GM23338 (cell line): Measurements from ENCODE around the gene CAPS. TPM values are rescaled to one million over a fixed set of nuclear protein-coding genes. Genes with fewer than 3 reads are reported as not detected.

Source experiments
- ATAC-seq: fragments of 200-7000 bp; cut with Tn5 transposase; 3 replicates; pipeline ENCODE4 v1.9.1; 2020
- DNase-seq: peaks from one replicate; pipeline ENCODE4 v3.0.0-alpha.2; 2015; ENCODE audit warnings: low spot score
- H2AFZ ChIP-seq: fragments of 200-600 bp; sonication (generic); 2 replicates; pipeline ENCODE4 v1.8.0; 2016; ENCODE audit warnings: antibody characterized with exemption, mild to moderate bottlenecking, moderate library complexity
- H3F3A ChIP-seq: fragments of 200-600 bp; sonication (generic); replicated peaks from 2 replicates; pipeline ENCODE4 v1.8.0; 2017; ENCODE audit warnings: antibody characterized with exemption, mixed run types, low read depth
- H3K27ac ChIP-seq: fragments of 200-600 bp; sonication (generic); 2 replicates; pipeline ENCODE4 v1.6.1; 2016; ENCODE audit warnings: low read depth
- H3K27me3 ChIP-seq: fragments of 200-600 bp; sonication (generic); 2 replicates; pipeline ENCODE4 v1.8.0; 2016; ENCODE audit warnings: mild to moderate bottlenecking, mixed run types, moderate library complexity; ENCODE audit not compliant: insufficient read depth
- H3K36me3 ChIP-seq: fragments of 200-600 bp; sonication (generic); 2 replicates; pipeline ENCODE4 v1.8.0; 2016; ENCODE audit warnings: mild to moderate bottlenecking; ENCODE audit not compliant: insufficient read depth
- H3K4me1 ChIP-seq: fragments of 200-600 bp; sonication (generic); 2 replicates; pipeline ENCODE4 v1.8.0; 2016; ENCODE audit warnings: mild to moderate bottlenecking, moderate library complexity; ENCODE audit not compliant: insufficient read depth
- H3K4me2 ChIP-seq: fragments of 200-600 bp; sonication (generic); 2 replicates; pipeline ENCODE4 v1.7.1; 2017; ENCODE audit warnings: mixed run types
- H3K4me3 ChIP-seq: fragments of 200-600 bp; sonication (generic); 2 replicates; pipeline ENCODE4 v1.6.1; 2016; ENCODE audit warnings: mixed run types
- H3K79me2 ChIP-seq: fragments of 200-600 bp; sonication (generic); replicated peaks from 2 replicates; pipeline ENCODE4 v1.8.0; 2017; ENCODE audit warnings: mild to moderate bottlenecking; ENCODE audit not compliant: insufficient read depth
- H3K9me2 ChIP-seq: fragments of 200-600 bp; sonication (generic); 2 replicates; pipeline ENCODE4 v1.8.0; 2017; ENCODE audit not compliant: insufficient read depth
- H4K20me1 ChIP-seq: fragments of 200-600 bp; sonication (generic); replicated peaks from 2 replicates; pipeline ENCODE4 v1.8.0; 2017; ENCODE audit warnings: mild to moderate bottlenecking; ENCODE audit not compliant: insufficient read depth
- H3K27ac Mint-ChIP-seq: 2 replicates; pipeline ENCODE4 v1.8.0; 2020; ENCODE audit warnings: inconsistent platforms, mild to moderate bottlenecking, moderate library complexity, mixed read lengths
- H3K27me3 Mint-ChIP-seq: 3 replicates; pipeline ENCODE4 v1.8.0; 2022; ENCODE audit warnings: low read depth, mild to moderate bottlenecking, moderate library complexity, mixed read lengths, inconsistent platforms; ENCODE audit not compliant: insufficient read depth, poor library complexity
- H3K36me3 Mint-ChIP-seq: 3 replicates; pipeline ENCODE4 v1.8.0; 2021; ENCODE audit warnings: low read depth, mild to moderate bottlenecking, inconsistent platforms, moderate library complexity, mixed read lengths
- H3K4me1 Mint-ChIP-seq: 3 replicates; pipeline ENCODE4 v1.8.0; 2020; ENCODE audit warnings: mild to moderate bottlenecking, inconsistent platforms, mixed read lengths
- H3K4me3 Mint-ChIP-seq: 3 replicates; pipeline ENCODE4 v1.8.0; 2021; ENCODE audit warnings: moderate library complexity, mild to moderate bottlenecking, inconsistent platforms, mixed read lengths
- H3K9me3 Mint-ChIP-seq: 3 replicates; pipeline ENCODE4 v1.8.0; 2020; ENCODE audit warnings: moderate library complexity, mild to moderate bottlenecking, inconsistent platforms, mixed read lengths
- CREB1 ChIP-seq: fragments of 250-450 bp; sonication (Bioruptor Pico); IDR thresholded peaks from 2 replicates; pipeline ENCODE4 v1.5.0; 2020; ENCODE audit warnings: low read depth, mild to moderate bottlenecking, moderate library complexity
- CTCF ChIP-seq, 2 experiments: fragments of 200-600 bp in 1 of 2; sonication (generic) in 1 of 2; conservative IDR thresholded peaks; 2 replicates each; pipeline versions ENCODE4 v1.5.1 to v1.6.1; 2016 to 2017; ENCODE audit warnings: antibody characterized with exemption in 2 of 2, low read depth in 2 of 2, mild to moderate bottlenecking in 2 of 2, moderate library complexity in 1 of 2
- ETS1 ChIP-seq: IDR thresholded peaks from 2 replicates; pipeline ENCODE4 v1.6.1; 2016; ENCODE audit warnings: antibody characterized with exemption
- EZH2 ChIP-seq: fragments of 200-600 bp; sonication (generic); IDR thresholded peaks from one replicate; pipeline ENCODE4 v1.8.0; 2017; ENCODE audit warnings: antibody characterized with exemption, mild to moderate bottlenecking, low read depth; ENCODE audit not compliant: unreplicated experiment
- EZH2phosphoT487 ChIP-seq: fragments of 200-600 bp; sonication (generic); IDR thresholded peaks from one replicate; pipeline ENCODE4 v1.8.1; 2018; ENCODE audit warnings: antibody characterized with exemption; ENCODE audit not compliant: unreplicated experiment
- JUNB ChIP-seq: IDR thresholded peaks from one replicate; pipeline ENCODE4 v1.6.1; 2016; ENCODE audit warnings: antibody characterized with exemption; ENCODE audit not compliant: unreplicated experiment
- NANOG ChIP-seq: IDR thresholded peaks from 2 replicates; pipeline ENCODE4 v1.6.1; 2016; ENCODE audit warnings: antibody characterized with exemption, borderline replicate concordance
- POLR2AphosphoS5 ChIP-seq: IDR thresholded peaks from 2 replicates; pipeline ENCODE4 v1.6.1; 2016; ENCODE audit warnings: antibody characterized with exemption, low read depth
- REST ChIP-seq: IDR thresholded peaks from one replicate; pipeline ENCODE4 v1.6.1; 2018; ENCODE audit warnings: antibody characterized with exemption; ENCODE audit not compliant: unreplicated experiment
- STAT1 ChIP-seq: IDR thresholded peaks from one replicate; pipeline ENCODE4 v1.6.1; 2016; ENCODE audit warnings: antibody characterized with exemption; ENCODE audit not compliant: unreplicated experiment
- ZNF114 ChIP-seq: fragments of 250-450 bp; sonication (Bioruptor Pico); IDR thresholded peaks from 2 replicates; pipeline ENCODE4 v1.5.0; 2020; ENCODE audit warnings: mild to moderate bottlenecking, moderate library complexity
- ZNF331 ChIP-seq: fragments of 250-450 bp; sonication (Bioruptor Pico); IDR thresholded peaks from 2 replicates; pipeline ENCODE4 v1.5.0; 2020; ENCODE audit warnings: low read depth, mild to moderate bottlenecking, moderate library complexity
- ZNF462 ChIP-seq: fragments of 250-450 bp; sonication (Bioruptor Pico); IDR thresholded peaks from 2 replicates; pipeline ENCODE4 v1.5.0; 2020; ENCODE audit warnings: mild to moderate bottlenecking, moderate library complexity
- polyA plus RNA-seq: library from polyadenylated mRNA; unstranded; fragments of >200 nt; fragmentation: Nextera tagmentation; extraction: Ambion mirVana; gene quantifications from 2 replicates; pipeline ENCODE4 v1.2.1, GENCODE V29; 2016
- total RNA-seq: library from RNA; depleted of rRNA; stranded (reverse); fragments of >200 nt; shearing (Covaris generic); gene quantifications from 2 replicates; pipeline ENCODE4 v1.2.3, GENCODE V29; 2014

Gene CAPS
- total and polyA plus RNA-seq, 2 experiments from 2014 or later: 1.5 to 3.2 TPM

GRCh38 chr19:5929179-5929578 lies 15.1 kb downstream of the CAPS start:
- no peak for ATAC-seq
- Histone ChIP-seq H3F3A (0 out of 2 replicates have a peak, but pooled peaks cover 3% of the 10 kb centered on the region), H3K79me2 (no peaks in the 10 kb centered on the region), H3K4me2 (no peak overlapping the region), H3K9me2 (no peaks in the 10 kb centered on the region), H3K4me3 (no peak overlapping the region), H3K4me1 (no peaks in the 10 kb centered on the region), H3K27ac (no peak overlapping the region), H2AFZ (no peak overlapping the region), H4K20me1 (peaks cover 2% of the 10 kb centered on the region; the same call in 1 of the 2 replicates), H3K36me3 (peaks cover 18% of the 10 kb centered on the region; the same call in 1 of the 2 replicates), H3K27me3 (no peaks in the 10 kb centered on the region)
- Mint-ChIP-seq H3K4me3 (no peak overlapping the region), H3K27ac (no peak overlapping the region), H3K9me3 (no peaks in the 10 kb centered on the region), H3K36me3 (peaks cover 72% of the 10 kb centered on the region), H3K4me1 (no peaks in the 10 kb centered on the region), H3K27me3 (peaks cover 9% of the 10 kb centered on the region)
- TF ChIP-seq JUNB (no peak), REST (no peak), ETS1 (no peak), CREB1 (CRISPR knock-in tag) (no peak), ZNF462 (CRISPR knock-in tag) (no peak), STAT1 (no peak), EZH2 (no peak), CTCF (conservative IDR thresholded peaks at IDR 0.05; ENCODE audit: low read depth in 2 of 2) (no peak), NANOG (no peak), POLR2AphosphoS5 (no peak), EZH2phosphoT487 (no peak), ZNF331 (CRISPR knock-in tag) (no peak), ZNF114 (CRISPR knock-in tag) (no peak)
- no peak for DNase-seq
